Adrenal gland (tissue), 5 donors: ENCODE measurements around the gene EXOC3.

Source experiments
- POLR2A ChIP-seq, 2 donors: fragments of 450-650 bp; IDR thresholded peaks; one replicate each; pipeline ENCODE4 v1.6.1; 2017; ENCODE audit warnings: antibody characterized with exemption in 2 of 2, mild to moderate bottlenecking in 2 of 2, moderate library complexity in 1 of 2
- TF ChIP-seq, protein P1 (sequence below), 6 experiments: fragments of 450-650 bp in 4 of 6; fragments of 200-600 bp in 2 of 6; sonication (generic) in 1 of 6; IDR thresholded peaks; 1 replicate in 5 of 6; 2 replicates in 1 of 6; pipeline versions ENCODE4 v1.5.1 to v1.8.0; 2016 to 2021; ENCODE audit warnings: antibody characterized with exemption in 6 of 6, mild to moderate bottlenecking in 2 of 6, moderate library complexity in 1 of 6
- donor health status: DM: no; HTN: no; CAD: no.

DNA sequence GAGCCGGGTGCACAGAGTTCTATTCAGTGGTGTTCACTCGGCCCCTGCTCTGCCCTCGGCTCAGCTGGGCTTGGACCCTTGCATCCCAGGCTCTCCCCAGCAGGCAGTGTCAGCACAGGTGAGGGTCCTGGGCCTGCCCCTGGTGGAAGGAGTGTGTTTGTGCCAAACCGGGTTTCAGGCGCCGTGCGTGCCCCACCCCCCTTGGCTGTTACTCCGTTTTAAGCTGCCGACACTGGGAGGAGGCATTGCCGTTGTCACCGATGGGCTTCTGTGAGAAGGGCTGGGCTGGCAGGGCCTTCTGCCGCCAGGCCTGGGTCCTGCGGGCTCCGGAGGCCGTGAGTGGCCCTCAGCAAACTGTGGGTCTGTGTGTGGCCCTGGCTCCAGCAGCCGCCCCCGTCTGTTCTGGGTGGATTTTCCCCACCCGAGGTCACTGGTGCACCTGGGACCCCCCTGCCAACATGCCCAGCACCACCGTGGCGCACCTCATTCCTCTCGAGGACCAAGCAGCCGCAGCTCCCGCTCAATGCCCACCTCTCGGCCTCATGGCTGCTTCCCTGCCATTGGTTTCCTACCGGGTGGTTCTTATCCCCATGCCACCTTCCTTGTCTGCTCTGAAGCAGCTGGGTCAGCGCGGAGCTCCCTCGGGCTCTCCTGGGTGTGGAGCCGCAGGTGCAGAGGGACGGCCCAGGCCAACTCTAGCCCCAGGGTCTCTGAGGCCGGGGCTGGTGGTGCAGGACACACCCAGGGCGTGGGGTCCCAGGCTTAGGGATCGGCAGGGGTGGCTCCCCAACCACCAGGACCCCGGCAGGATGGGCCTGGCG, 44.3 kb upstream of the EXOC3 start:
- TF ChIP-seq, protein P1, sequence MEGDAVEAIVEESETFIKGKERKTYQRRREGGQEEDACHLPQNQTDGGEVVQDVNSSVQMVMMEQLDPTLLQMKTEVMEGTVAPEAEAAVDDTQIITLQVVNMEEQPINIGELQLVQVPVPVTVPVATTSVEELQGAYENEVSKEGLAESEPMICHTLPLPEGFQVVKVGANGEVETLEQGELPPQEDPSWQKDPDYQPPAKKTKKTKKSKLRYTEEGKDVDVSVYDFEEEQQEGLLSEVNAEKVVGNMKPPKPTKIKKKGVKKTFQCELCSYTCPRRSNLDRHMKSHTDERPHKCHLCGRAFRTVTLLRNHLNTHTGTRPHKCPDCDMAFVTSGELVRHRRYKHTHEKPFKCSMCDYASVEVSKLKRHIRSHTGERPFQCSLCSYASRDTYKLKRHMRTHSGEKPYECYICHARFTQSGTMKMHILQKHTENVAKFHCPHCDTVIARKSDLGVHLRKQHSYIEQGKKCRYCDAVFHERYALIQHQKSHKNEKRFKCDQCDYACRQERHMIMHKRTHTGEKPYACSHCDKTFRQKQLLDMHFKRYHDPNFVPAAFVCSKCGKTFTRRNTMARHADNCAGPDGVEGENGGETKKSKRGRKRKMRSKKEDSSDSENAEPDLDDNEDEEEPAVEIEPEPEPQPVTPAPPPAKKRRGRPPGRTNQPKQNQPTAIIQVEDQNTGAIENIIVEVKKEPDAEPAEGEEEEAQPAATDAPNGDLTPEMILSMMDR (IDR thresholded peaks at IDR 0.05): no peak
- TF ChIP-seq POLR2A (IDR thresholded peaks at IDR 0.05): no peak
